Right hindlimb (tissue), 1 donor: Measurements from ENCODE around the gene EHBP1.

Source experiments
- DNase-seq: peaks from one replicate; pipeline ENCODE4 v3.0.0-alpha.2; 2018

EHBP1 gene

DNA sequence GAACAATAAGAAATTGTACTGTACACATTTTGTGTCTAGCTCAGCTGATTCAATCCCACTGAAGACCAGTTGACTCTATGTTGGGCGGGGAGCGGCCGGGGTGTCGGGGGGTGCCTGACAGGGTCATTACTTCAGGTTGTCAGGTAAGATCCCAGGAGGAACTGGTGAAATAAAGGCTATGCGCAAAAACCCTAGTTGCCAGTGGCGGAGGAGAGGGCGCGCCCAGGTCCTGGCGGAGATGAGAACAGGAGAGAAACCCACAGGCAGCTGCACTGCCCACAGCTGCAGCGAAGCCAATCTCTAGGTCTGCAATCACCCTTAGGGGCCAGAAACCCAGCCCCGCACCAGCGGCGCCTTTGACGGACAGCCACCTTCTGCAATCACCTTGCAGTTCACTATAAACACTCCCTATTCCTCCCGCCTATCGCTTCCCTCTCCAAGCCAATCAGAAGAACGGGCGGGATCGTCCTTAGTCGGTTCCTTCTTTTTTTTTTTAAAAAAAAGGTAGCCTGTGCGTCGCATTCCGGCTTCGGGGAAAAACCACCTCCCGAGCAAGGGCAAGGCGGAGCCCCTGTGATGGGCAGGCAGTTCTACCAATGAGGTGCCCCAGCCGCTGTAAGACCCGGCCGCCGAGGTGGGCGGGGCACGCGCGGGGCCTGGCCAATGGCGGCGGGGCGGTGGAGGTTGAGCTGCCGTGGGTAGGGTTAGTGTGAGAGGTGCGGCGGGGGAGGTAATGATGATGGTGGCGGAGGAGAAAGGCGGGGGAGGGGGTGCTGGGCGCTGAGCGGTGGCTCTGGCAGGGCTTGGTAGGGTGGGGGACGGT, at the start of gene EHBP1:
Gene EHBP1, plus strand, starts transcription at position 707 of the 823 bp plus-strand sequence. CDS start 1,479 bp downstream, outside the sequence.
- DNase-seq = peak; percentile 99

GRCh38 chr2:62657783-62658182, 47.7 kb upstream of the EHBP1 start:
- DNase-seq = no peak

GRCh38 chr2:62658891-62659290, 46.6 kb upstream of the EHBP1 start:
- no peak for DNase-seq

DNA sequence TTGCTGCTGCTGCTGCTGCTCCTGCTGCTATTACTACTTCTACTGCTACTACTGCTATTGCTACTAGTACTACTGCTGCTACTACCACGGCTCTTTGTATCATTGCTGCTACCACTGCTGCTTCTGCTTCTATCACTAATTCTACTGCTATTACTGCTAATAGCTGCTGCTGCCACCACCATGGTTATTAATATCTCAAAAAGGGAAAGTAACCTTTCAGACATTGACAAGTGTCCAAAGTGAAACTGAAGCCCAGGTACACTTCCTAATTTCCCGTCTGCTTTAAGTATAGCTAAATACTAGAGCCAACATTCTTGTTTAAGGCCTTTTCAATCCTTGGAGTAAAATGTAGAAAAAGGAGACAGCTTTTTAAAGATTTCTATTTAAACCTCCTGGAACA, 45.4 kb upstream of the EHBP1 start:
- DNase-seq = no peak

GRCh38 chr2:62660582-62661262, 44.8 kb upstream of the EHBP1 start:
- no peak for DNase-seq

DNA sequence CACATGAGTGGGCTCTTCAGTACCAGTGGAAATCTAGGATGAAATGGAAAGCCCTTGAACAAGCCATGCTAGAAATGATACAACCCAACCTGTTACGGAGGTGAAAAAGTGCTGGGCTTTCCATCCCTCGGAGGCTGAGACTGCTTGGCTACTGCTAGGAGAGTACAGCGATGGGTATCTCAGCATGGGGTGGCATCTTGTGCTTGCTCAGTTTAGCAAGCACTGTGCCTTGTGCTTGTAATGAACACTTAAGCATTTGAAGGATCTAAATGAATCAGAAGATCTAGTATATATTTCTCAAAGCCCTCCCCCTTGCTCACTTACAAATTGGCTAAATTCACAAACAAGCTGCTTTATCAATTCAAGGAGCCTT, 44.3 kb upstream of the EHBP1 start:
- no peak for DNase-seq

DNA sequence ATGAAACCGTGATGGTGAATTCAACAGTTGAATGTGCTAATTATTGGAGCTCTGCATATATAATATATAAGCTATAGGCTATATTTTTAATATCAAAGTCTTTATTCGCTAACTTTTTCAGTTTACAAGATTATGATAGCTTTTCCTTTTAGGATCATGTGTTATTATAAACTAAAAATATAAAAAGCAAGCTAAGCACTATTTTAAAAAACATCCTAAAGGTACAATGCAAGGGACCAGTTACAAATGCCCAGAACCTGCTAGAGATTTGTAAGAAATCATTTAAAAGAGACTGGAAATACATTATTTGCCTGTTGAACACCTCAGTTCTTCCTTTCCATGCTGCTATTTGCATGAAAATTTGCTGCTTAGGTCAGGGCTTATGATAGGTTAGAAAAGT, 43.4 kb upstream of the EHBP1 start:
- DNase-seq = no peak

DNA sequence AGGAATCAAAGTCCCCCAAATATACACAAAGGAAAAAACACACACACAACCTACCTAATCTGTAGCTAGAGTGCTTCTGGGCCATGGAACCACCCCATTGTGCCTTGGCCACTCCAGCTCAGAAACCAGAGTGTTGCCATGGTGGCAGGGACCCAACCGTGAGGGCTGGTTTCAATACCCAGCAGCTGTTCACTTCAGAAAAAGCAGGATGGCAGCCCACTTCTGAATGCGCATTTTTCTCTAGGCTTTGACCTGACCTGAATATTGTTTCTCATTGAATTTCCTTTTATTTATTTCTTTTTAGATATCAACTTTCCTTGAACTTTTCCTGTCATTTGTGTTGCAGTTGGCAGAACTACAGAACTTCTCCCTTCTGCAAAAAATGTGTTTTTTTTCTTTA, 43.0 kb upstream of the EHBP1 start:
- no peak for DNase-seq

GRCh38 chr2:62663411-62663810, 42.1 kb upstream of the EHBP1 start:
- no peak for DNase-seq

- DNase-seq = no peak
Observed at GRCh38 chr2:62663920-62664795, 41.4 kb upstream of the EHBP1 start.

GRCh38 chr2:62665446-62665845, 40.1 kb upstream of the EHBP1 start:
- no peak for DNase-seq

DNA sequence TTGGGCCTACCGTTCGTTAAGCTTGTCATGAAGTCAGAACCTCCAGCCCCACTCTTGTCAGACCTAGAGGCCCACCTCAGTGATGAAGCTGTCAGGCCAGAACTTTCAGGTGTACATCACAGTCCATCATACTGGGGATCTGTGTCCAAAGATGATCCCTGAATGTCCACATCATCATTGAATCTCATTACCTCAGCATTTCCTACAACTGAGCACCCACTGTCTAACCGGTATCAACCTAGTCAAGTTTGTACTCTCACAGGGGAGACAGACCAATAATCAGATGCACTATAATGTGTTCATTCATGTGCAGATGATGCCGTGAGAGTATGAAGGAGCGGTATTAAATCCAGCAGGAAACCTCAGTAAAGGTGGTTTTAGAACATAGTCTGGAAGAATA, 36.3 kb upstream of the EHBP1 start:
- no peak for DNase-seq

DNA sequence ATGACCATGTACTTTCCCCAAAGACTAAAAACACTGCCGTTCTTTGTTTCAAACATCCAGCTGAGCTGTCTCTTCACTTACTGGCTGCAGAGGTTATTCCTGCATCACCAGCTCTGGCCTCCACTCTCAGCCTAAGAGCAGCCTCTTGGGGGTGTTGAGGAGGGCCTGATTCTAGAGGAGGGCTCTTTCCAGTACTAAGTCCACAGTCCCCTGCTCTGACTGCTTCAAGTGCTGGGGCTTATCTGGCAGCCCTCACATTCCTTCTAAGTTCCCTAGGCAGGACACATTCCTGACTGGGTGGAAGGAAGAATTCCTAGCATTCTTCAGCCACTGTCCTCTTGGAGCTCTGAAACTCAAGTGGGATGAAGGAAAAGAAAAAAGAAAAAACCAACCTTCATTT, 32.9 kb upstream of the EHBP1 start:
- DNase-seq = peak; percentile 30

GRCh38 chr2:62675062-62675461, 30.5 kb upstream of the EHBP1 start:
- no peak for DNase-seq

DNA sequence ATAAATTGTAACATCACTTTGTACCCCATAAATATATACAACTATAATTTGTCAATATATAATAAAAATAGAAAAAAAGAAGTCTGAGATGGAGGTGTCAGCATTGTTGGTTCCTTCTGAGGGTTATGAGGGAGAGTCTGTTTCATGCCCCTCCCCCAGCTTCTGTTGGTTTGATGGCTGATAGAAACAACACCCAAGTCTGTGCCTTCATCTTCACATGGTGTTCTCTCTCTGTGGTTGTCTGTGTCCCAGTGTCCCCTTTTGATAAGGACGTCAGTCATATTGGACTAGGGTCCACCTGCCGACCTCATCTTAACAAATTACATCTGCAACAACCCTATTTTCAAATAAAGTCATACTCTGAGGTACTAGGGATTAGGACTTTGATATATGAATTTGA, 20.3 kb upstream of the EHBP1 start:
- DNase-seq = no peak

GRCh38 chr2:62686012-62686685, 19.4 kb upstream of the EHBP1 start:
- DNase-seq = no peak

DNA sequence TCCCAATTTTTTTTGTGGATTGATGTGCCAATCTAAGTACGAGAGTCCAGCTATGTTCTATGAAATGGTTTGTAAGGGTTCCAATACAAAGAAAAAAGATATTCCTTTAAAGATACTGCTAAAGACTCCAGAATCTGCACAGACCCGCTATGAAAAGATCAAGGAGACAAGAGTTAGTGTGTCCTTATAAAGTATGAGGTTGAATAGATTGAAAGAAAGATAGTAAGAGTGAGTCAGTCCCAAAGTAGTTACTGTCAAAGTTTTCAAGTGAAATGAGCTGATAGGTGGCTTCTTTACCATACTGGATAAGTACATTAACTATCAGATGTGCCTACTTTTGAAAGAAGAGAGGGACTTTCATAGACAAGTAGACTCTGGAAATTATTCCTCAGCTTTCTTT, 17.9 kb upstream of the EHBP1 start:
- no peak for DNase-seq

- DNase-seq = no peak
Observed at GRCh38 chr2:62688771-62689170, 16.7 kb upstream of the EHBP1 start.

DNA sequence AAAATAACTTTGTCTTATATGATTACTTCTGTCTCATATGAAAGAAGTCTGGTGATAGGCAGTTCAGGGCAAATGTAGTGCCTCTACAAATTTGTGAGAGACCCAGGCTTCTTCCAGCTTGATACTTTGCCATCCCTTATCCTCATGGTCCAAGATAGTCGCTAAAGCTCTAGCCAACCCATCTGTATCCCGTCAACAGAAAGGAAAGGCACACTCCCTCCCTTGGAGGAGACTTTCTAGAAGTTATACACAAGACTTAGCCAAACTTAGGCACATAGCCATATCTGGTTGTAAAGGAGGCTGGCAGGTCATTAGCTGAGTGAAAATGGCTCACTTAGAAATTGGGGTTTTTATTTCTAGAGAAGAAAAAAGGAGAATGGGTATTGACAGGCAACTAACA, 14.3 kb upstream of the EHBP1 start:
- no peak for DNase-seq

GRCh38 chr2:62692225-62692624, 13.3 kb upstream of the EHBP1 start:
- no peak for DNase-seq

GRCh38 chr2:62698653-62699052, 6.9 kb upstream of the EHBP1 start:
- no peak for DNase-seq

DNA sequence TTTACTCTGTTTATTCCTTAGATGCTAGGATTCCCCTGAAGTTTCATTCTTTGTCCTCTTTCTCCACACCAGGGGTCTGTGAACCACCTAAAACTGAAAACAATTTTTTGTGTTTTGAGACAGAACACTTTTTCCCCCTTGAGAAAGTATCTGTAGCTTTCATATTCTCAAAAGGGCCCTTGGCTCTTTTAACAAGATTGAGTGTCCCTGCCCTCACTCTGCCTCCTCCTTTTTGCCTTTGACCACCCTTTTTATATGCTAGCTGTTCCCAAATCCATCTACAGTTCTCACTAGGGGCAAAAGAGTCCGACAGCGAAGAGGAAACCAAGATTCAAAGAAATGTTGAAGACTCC, 883 bp upstream of the EHBP1 start:
- no peak for DNase-seq
